WTC11 (cell line): Measurements from ENCODE around the gene ANKRD53. TPM values are rescaled to one million over a fixed set of nuclear protein-coding genes. Genes with fewer than 3 reads are reported as not detected.

Source experiments
- ATAC-seq: fragments of 200-7000 bp; cut with Tn5 transposase; 2 replicates; pipeline ENCODE4 v1.10.0; 2021; ENCODE audit warnings: mild to moderate bottlenecking, moderate library complexity
- CTCF ChIA-PET: fragments of 300-600 bp; sonication (Branson Sonifier 250); formaldehyde crosslinking; loops from one replicate; lab custom pipeline; 2021; ENCODE audit warnings: antibody characterized with exemption; lab: Charles Lee
- POLR2A ChIA-PET: fragments of 350-600 bp; sonication (Branson Sonifier 250); formaldehyde crosslinking; loops from one replicate; lab custom pipeline; 2021; ENCODE audit warnings: antibody characterized with exemption; lab: Charles Lee
- DNase-seq: peaks from one replicate; pipeline ENCODE4 v3.0.0; 2021; ENCODE audit warnings: low spot score
- H3K27ac Mint-ChIP-seq: 2 replicates; pipeline ENCODE4 v1.8.0; 2021; ENCODE audit warnings: mixed read lengths
- H3K27me3 Mint-ChIP-seq: 2 replicates; pipeline ENCODE4 v1.8.0; 2021; ENCODE audit warnings: low read depth, mild to moderate bottlenecking, moderate library complexity, mixed read lengths
- H3K36me3 Mint-ChIP-seq: 2 replicates; pipeline ENCODE4 v1.8.0; 2021; ENCODE audit warnings: mixed read lengths
- H3K4me1 Mint-ChIP-seq: 2 replicates; pipeline ENCODE4 v1.8.0; 2022; ENCODE audit warnings: mixed read lengths
- H3K4me3 Mint-ChIP-seq: 2 replicates; pipeline ENCODE4 v1.8.0; 2021; ENCODE audit warnings: mild to moderate bottlenecking, moderate library complexity, mixed read lengths
- H3K9me3 Mint-ChIP-seq: 2 replicates; pipeline ENCODE4 v1.8.0; 2021; ENCODE audit warnings: mixed read lengths
- AFF4 ChIP-seq: sonication (generic); formaldehyde crosslinking; IDR thresholded peaks from 2 replicates; pipeline ENCODE4 v1.8.1; 2023; ENCODE audit warnings: mild to moderate bottlenecking, missing genetic modification reagents, borderline replicate concordance
- ARID4B ChIP-seq: sonication (generic); formaldehyde crosslinking; IDR thresholded peaks from 2 replicates; pipeline ENCODE4 v1.8.0; 2023; ENCODE audit warnings: missing genetic modification reagents, mild to moderate bottlenecking, borderline replicate concordance
- CTCF ChIP-seq: fragments of 200-600 bp; IDR thresholded peaks from 2 replicates; pipeline ENCODE4 v1.8.0; 2022; ENCODE audit warnings: antibody characterized with exemption
- EMX1 ChIP-seq: fragments of 250-450 bp; sonication (Bioruptor Pico); IDR thresholded peaks from 2 replicates; pipeline ENCODE4 v1.8.0; 2021; ENCODE audit warnings: mild to moderate bottlenecking
- ESRRA ChIP-seq: sonication (generic); formaldehyde crosslinking; IDR thresholded peaks from 2 replicates; pipeline ENCODE4 v1.8.1; 2022; ENCODE audit warnings: mild to moderate bottlenecking, missing genetic modification reagents, borderline replicate concordance
- JUN ChIP-seq: sonication (generic); formaldehyde crosslinking; IDR thresholded peaks from 2 replicates; pipeline ENCODE4 v1.8.0; 2023; ENCODE audit warnings: mild to moderate bottlenecking, missing genetic modification reagents
- NFE2L1 ChIP-seq: sonication (generic); formaldehyde crosslinking; IDR thresholded peaks from 2 replicates; pipeline ENCODE4 v1.8.1; 2023; ENCODE audit warnings: missing genetic modification reagents
- PREB ChIP-seq: sonication (generic); formaldehyde crosslinking; IDR thresholded peaks from 2 replicates; pipeline ENCODE4 v1.8.1; 2022; ENCODE audit warnings: mild to moderate bottlenecking, missing genetic modification reagents, moderate library complexity, borderline replicate concordance
- RORB ChIP-seq: fragments of 250-450 bp; sonication (Bioruptor Pico); IDR thresholded peaks from 2 replicates; pipeline ENCODE4 v1.9.0; 2021; ENCODE audit warnings: mild to moderate bottlenecking
- SMAD3 ChIP-seq: sonication (generic); formaldehyde crosslinking; IDR thresholded peaks from 2 replicates; pipeline ENCODE4 v1.8.0; 2022; ENCODE audit warnings: missing genetic modification reagents, mild to moderate bottlenecking, borderline replicate concordance
- TP53 ChIP-seq: sonication (generic); formaldehyde crosslinking; IDR thresholded peaks from 2 replicates; pipeline ENCODE4 v1.8.1; 2023; ENCODE audit warnings: mild to moderate bottlenecking, missing genetic modification reagents
- ZMAT4 ChIP-seq: fragments of 250-450 bp; sonication (Bioruptor Pico); IDR thresholded peaks from 2 replicates; pipeline ENCODE4 v1.9.0; 2021; ENCODE audit warnings: mild to moderate bottlenecking
- ZNF263 ChIP-seq: sonication (generic); formaldehyde crosslinking; IDR thresholded peaks from 2 replicates; pipeline ENCODE4 v1.8.1; 2022; ENCODE audit warnings: low read depth, mild to moderate bottlenecking, moderate library complexity, missing genetic modification reagents
- total RNA-seq: library from RNA; stranded (reverse); gene quantifications from 3 replicates; pipeline ENCODE4 v1.2.3, GENCODE V29; 2021

ANKRD53 gene
- total RNA-seq, 1 experiment from 2014 or later, result 0.81 TPM

- H3K4me1 Mint-ChIP-seq, result peaks cover 26% of the 10 kb centered on the region
- TF ChIP-seq TP53 (CRISPR knock-in tag) (no peak), ESRRA (CRISPR knock-in tag) (no peak), SMAD3 (CRISPR knock-in tag) (no peak), ZNF263 (CRISPR knock-in tag) (no peak)
- POLR2A ChIA-PET, result interaction anchor here (0.5 to 0.7 kb wide), 2 partner anchors 29 to 113 kb away, joined by 3 to 6 read pairs; no protein-coding TSS in a partner anchor
- DNase-seq (no peak), ATAC-seq (no peak)
- H3K9me3 Mint-ChIP-seq, result no peaks in the 10 kb centered on the region
- H3K27me3 Mint-ChIP-seq, result peaks cover 84% of the 10 kb centered on the region
- no peaks in the 10 kb centered on the region for H3K36me3 Mint-ChIP-seq
- H3K27ac Mint-ChIP-seq, result no peak overlapping the region
- CTCF ChIA-PET, result interaction anchor here (0.7 to 8.0 kb wide), 6 partner anchors 19 to 479 kb away, joined by 3 to 159 read pairs (median 6); partner anchors contain the start of gene ADD2
- no peak overlapping the region for H3K4me3 Mint-ChIP-seq
Measured at GRCh38 chr2:70944111-70944690, 34.2 kb upstream of the ANKRD53 start.

GRCh38 chr2:70946832-70947442 is 31.5 kb upstream of the ANKRD53 start:
- peaks cover 23% of the 10 kb centered on the region for H3K4me1 Mint-ChIP-seq
- no peaks in the 10 kb centered on the region for H3K9me3 Mint-ChIP-seq
- H3K36me3 Mint-ChIP-seq, result no peaks in the 10 kb centered on the region
- ChIA-PET CTCF (interaction anchor here (0.9 to 8.0 kb wide), 14 partner anchors 10 to 260 kb away, joined by 3 to 159 read pairs (median 14); partner anchors contain the start of genes ATP6V1B1 and FIGLA), POLR2A (no interaction called here)
- ATAC-seq, result peak; percentile 52
- H3K4me3 Mint-ChIP-seq, result no peak overlapping the region
- DNase-seq, result peak; percentile 81
- no peak overlapping the region for H3K27ac Mint-ChIP-seq
- H3K27me3 Mint-ChIP-seq, result peaks cover 63% of the 10 kb centered on the region
- TF ChIP-seq AFF4 (CRISPR knock-in tag), result no peak
- peak; percentile 46 for TF ChIP-seq CTCF

- ATAC-seq, result no peak
- DNase-seq, result no peak
- ChIA-PET CTCF (interaction anchor here (0.5 to 8.0 kb wide), 50 partner anchors 10 to 1570 kb away, joined by 3 to 159 read pairs (median 5); partner anchors contain the start of genes ADD2, ANKRD53, ATP6V1B1 and CLEC4F), POLR2A (no interaction called here)
- Mint-ChIP-seq H3K36me3 (no peaks in the 10 kb centered on the region), H3K4me1 (peaks cover 23% of the 10 kb centered on the region), H3K27ac (no peak overlapping the region), H3K27me3 (peaks cover 58% of the 10 kb centered on the region), H3K4me3 (peak overlapping the region; percentile 62), H3K9me3 (no peaks in the 10 kb centered on the region)
- no peak for TF ChIP-seq PREB (CRISPR knock-in tag)
- TF ChIP-seq EMX1, result no peak
- TF ChIP-seq ARID4B (CRISPR knock-in tag), result no peak
- TF ChIP-seq JUN (CRISPR knock-in tag), result no peak
- TF ChIP-seq ZMAT4 (CRISPR knock-in tag), result no peak
- TF ChIP-seq RORB (CRISPR knock-in tag), result no peak
- no peak for TF ChIP-seq NFE2L1
Measured at GRCh38 chr2:70947556-70948184, 30.8 kb upstream of the ANKRD53 start.
